Kidney (tissue), 14 donors: Measurements from ENCODE around the gene HAPLN2. TPM values are rescaled to one million over a fixed set of nuclear protein-coding genes. Genes with fewer than 3 reads are reported as not detected.

ENCODE experiments used
- DNase-seq, 5 donors: peaks; one replicate each; pipeline ENCODE4 v3.0.0-alpha.2; 2013 to 2020
- FAIRE-seq: peaks from 2 replicates; lab custom pipeline; 2012; peaks lifted over from hg19 to GRCh38; lab: Jason Lieb, UNC
- H3K27ac ChIP-seq, 2 donors: one replicate each; pipeline ENCODE4 v1.7.0; 2013; ENCODE audit warnings: low read depth in 2 of 2, low read length in 2 of 2, inconsistent platforms in 1 of 2
- H3K27me3 ChIP-seq: one replicate; pipeline ENCODE4 v1.7.1; 2013; ENCODE audit warnings: low read length, inconsistent platforms; ENCODE audit not compliant: control insufficient read depth, insufficient read depth
- H3K36me3 ChIP-seq, 3 donors: one replicate each; pipeline versions ENCODE4 v1.7.0 to v1.7.1; 2013; ENCODE audit warnings: low read length in 3 of 3, control low read depth in 1 of 3, inconsistent platforms in 1 of 3; ENCODE audit not compliant: insufficient read depth in 3 of 3, control insufficient read depth in 2 of 3
- H3K4me1 ChIP-seq, 3 donors: one replicate each; pipeline versions ENCODE4 v1.7.0 to v1.7.1; 2013; ENCODE audit warnings: low read length in 3 of 3, inconsistent platforms in 1 of 3, low read depth in 1 of 3; ENCODE audit not compliant: control insufficient read depth in 2 of 3, insufficient read depth in 2 of 3
- H3K4me3 ChIP-seq, 3 donors: one replicate each; pipeline versions ENCODE4 v1.7.0 to v1.8.1; 2013; ENCODE audit warnings: low read length in 3 of 3, control low read depth in 1 of 3, inconsistent platforms in 1 of 3
- H3K9ac ChIP-seq, 3 donors: one replicate each; pipeline versions ENCODE4 v1.7.0 to v1.7.1; 2013; ENCODE audit warnings: low read length in 3 of 3, control low read depth in 1 of 3, inconsistent platforms in 1 of 3
- H3K9me3 ChIP-seq, 3 donors: one replicate each; pipeline versions ENCODE4 v1.7.0 to v1.7.1; 2013; ENCODE audit warnings: low read length in 3 of 3, control low read depth in 1 of 3, inconsistent platforms in 1 of 3; ENCODE audit not compliant: control insufficient read depth in 2 of 3, insufficient read depth in 1 of 3
- intact Hi-C: fragments of 100-400 bp; cut with DNase I; formaldehyde crosslinking; loops from one replicate; pipeline ENCODE4 v1.11.1; 2022
- polyA plus RNA-seq: library from polyadenylated mRNA; stranded (reverse); fragments of 350-450 nt; fragmentation: Illumina TruSeq; extraction: RNeasy Lipid Tissue Mini Kit (QIAGEN cat#74804); gene quantifications from one replicate; pipeline ENCODE4 v1.2.3, GENCODE V29; 2014; ENCODE audit warnings: low read depth, low replicate concordance; ENCODE audit not compliant: insufficient read depth
- total RNA-seq: library from RNA; stranded (reverse); fragmentation: NEBNext Ultra II Directional; extraction: Animal tissue kit (Norgen Biotek cat#: 25700); gene quantifications from one replicate; pipeline ENCODE4 v1.2.1, GENCODE V29; 2021
- TF ChIP-seq, protein P1 (sequence below): IDR thresholded peaks from 3 replicates; pipeline ENCODE4 v1.5.1; 2012; ENCODE audit warnings: mild to moderate bottlenecking, moderate library complexity, borderline replicate concordance; ENCODE audit not compliant: insufficient read depth; ENCODE audit errors: extremely low read depth
- donor health status: control.
- donor health status: control.
- donor health status: control.
- donor health status: control.
- donor health status: control.
- donor health status: DM: yes; HTN: yes; CAD: no.
- donor health status: Normal renal cell carcinoma (clear cell type).

Gene HAPLN2
- total and polyA plus RNA-seq, 2 donors from 2014 or later = 0.30 to 1.9 TPM

DNA sequence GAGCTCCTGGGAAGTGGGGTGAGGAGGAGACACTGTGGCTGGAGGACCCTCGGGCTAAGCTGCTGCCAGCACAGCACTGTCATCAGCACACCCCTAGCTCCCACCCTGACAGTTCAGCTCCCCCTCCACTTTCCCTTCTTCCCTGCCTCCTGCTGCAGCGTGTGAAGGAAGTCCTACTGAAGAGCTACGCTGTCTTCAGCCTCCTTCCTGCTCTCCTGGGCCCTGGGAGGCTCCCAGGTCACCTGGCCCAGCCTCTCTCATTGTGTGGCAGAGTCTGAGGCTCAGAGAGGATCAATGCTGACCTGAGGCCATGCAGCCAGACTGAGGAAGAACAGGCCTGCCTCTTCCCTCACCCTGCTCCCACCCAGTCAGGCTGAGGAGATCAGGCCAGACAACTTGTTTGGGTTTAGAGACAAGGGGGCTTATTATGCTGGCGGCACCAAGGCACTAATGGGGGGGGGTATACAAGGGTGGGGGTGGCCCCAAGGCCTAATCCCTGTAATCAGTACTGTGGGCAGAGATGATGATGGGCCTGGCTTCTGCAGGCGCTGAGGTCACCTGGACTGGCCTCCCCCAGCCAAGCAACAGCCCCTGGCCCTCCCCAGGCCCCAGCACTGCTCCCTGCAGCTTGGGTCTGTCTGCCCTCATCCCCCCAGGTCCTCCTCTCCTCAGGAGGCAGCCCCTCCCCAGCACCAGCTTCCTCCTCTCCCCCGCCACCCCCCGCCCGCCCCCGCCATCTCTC, 48.9 kb downstream of the HAPLN2 start:
- Histone ChIP-seq H3K27ac (peak overlapping the region; percentile 45 to 85), H3K4me3 (no peak overlapping the region), H3K27me3 (no peaks in the 10 kb centered on the region), H3K9me3 (no peaks in the 10 kb centered on the region), H3K9ac (peak overlapping the region in 1 of 3 donors; percentile 26), H3K36me3 (peaks cover 0 to 2% (median 0%) of the 10 kb centered on the region in 3 donors), H3K4me1 (peaks cover 2 to 22% (median 12%) of the 10 kb centered on the region in 3 donors)
- intact Hi-C loops = no loop called here
- DNase-seq (peak in 2 of 5 donors; percentile 16 to 48), FAIRE-seq (no peak)
- TF ChIP-seq, protein P1, sequence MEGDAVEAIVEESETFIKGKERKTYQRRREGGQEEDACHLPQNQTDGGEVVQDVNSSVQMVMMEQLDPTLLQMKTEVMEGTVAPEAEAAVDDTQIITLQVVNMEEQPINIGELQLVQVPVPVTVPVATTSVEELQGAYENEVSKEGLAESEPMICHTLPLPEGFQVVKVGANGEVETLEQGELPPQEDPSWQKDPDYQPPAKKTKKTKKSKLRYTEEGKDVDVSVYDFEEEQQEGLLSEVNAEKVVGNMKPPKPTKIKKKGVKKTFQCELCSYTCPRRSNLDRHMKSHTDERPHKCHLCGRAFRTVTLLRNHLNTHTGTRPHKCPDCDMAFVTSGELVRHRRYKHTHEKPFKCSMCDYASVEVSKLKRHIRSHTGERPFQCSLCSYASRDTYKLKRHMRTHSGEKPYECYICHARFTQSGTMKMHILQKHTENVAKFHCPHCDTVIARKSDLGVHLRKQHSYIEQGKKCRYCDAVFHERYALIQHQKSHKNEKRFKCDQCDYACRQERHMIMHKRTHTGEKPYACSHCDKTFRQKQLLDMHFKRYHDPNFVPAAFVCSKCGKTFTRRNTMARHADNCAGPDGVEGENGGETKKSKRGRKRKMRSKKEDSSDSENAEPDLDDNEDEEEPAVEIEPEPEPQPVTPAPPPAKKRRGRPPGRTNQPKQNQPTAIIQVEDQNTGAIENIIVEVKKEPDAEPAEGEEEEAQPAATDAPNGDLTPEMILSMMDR = no peak

DNA sequence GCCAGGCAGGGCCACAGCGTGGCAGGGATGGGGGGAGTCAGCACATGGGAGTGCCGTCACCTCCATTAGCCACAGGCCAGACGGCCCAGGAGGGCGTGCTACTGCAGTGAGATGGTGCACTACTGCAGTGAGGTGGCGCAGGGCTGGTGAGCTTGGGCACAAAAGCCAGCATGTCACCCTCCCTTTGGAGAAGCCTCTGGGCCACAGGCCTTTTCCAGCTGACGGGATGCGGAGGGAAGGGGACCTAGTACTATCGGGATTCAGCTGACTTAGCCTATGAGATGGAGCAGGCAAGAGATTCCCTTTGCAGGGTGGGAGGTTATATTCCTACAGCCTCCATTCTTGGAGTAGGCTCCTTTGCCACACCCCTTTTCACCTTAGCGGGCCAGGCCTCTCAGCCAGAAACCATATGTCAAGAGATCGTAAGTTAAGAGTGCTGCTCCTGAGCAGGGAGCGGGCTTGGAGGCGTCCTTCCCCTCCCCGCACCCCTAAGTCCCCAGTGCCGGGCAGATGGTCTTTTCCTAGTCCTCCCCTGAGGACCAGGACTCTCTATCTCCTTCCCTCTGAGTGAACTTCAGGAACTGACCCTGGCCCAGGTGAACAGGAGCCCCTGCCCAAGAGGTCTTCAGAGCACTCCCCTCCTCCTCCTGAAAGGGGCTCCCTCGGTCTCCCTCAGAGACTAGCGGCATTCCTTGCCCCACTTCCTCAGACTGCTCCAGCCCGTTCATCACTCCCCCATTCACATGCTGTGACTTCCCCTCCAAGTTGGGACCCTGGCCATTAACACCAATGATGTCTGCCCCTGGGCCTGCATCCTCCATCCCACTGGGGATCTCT, 49.8 kb downstream of the HAPLN2 start:
- FAIRE-seq = no peak
- Histone ChIP-seq H3K27me3 (no peaks in the 10 kb centered on the region), H3K4me3 (no peak overlapping the region), H3K9ac (peak overlapping the region in 1 of 3 donors; percentile 7), H3K27ac (peak overlapping the region in 1 of 2 donors; percentile 41), H3K4me1 (peaks cover 2 to 24% (median 8%) of the 10 kb centered on the region in 3 donors), H3K36me3 (peaks cover 0 to 2% (median 0%) of the 10 kb centered on the region in 3 donors), H3K9me3 (no peaks in the 10 kb centered on the region)
- peak in 2 of 5 donors; percentile 28 to 66 for DNase-seq
- TF ChIP-seq, protein P1 = no peak
- intact Hi-C loops = no loop called here

DNA sequence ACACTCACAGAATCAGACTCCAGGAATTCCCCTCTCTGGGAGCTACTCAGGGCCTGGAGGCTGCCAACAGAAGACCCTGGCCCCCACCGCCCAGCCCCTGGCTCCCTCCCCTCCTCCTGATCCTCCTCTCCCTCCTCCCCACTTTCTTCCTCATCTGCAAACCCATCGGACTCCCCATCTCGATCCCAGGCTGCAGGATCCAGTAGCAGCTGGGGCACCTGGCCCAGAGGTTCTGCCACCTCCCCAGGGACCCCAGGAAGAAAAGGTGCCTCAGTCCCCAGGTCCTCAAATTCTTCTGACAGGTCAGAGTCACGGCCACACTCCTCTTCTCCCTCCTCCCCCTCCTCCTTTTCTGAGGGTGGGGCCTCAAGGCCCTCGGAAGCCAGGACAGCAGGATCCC, 50.6 kb downstream of the HAPLN2 start:
- peaks cover 0 to 19% (median under 1%) of the 10 kb centered on the region in 3 donors for H3K4me1 ChIP-seq
- TF ChIP-seq, protein P1 = no peak
- no peak overlapping the region for H3K27ac ChIP-seq
- H3K36me3 ChIP-seq = peaks cover 0 to 2% (median 0%) of the 10 kb centered on the region in 3 donors
- FAIRE-seq = no peak
- intact Hi-C loops = no loop called here
- no peak overlapping the region for H3K4me3 ChIP-seq
- no peak for DNase-seq
- no peaks in the 10 kb centered on the region for H3K27me3 ChIP-seq
- H3K9ac ChIP-seq = no peak overlapping the region
- H3K9me3 ChIP-seq = no peaks in the 10 kb centered on the region
